SH-SY5Y (cell line): ENCODE data around the gene FAM120A.

Experiments
- GATA2 ChIP-seq: IDR thresholded peaks from 2 replicates; pipeline ENCODE4 v1.6.1; 2011; ENCODE audit warnings: mild to moderate bottlenecking, low read depth, low read length
- GATA3 ChIP-seq: IDR thresholded peaks from 2 replicates; pipeline ENCODE4 v1.6.1; 2011; ENCODE audit warnings: low read depth, mild to moderate bottlenecking, low read length, moderate library complexity

FAM120A gene

DNA sequence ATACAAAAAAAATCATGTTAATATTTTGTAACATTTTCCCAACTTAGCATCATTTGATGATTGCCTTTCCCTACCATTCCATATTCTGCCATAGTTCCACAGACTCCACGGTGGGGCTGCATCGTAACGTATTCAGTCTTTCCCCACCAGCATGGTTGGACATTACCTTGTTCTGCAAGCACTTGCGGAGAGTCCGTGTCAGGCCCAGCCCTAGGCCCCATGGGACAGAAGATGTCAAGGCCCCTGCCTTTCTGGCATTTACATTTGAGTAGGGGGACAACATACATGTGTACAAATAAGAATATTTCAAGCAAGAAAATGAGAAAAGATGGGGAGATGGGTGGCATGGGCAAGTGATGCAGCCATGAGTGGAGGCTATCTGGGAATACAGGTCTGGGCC is 116.7 kb downstream of the FAM120A start:
- TF ChIP-seq GATA2 (no peak), GATA3 (no peak)

GRCh38 chr9:93569621-93570174 is 118.2 kb downstream of the FAM120A start:
- TF ChIP-seq GATA3: no peak
- TF ChIP-seq GATA2: no peak

- TF ChIP-seq GATA3: no peak
- TF ChIP-seq GATA2: no peak
These were observed 120.7 kb downstream of the FAM120A start for GRCh38 chr9:93572221-93572620.

- no peak for TF ChIP-seq GATA3
- TF ChIP-seq GATA2: no peak
These were observed 121.4 kb downstream of the FAM120A start for GRCh38 chr9:93572636-93573515.

DNA sequence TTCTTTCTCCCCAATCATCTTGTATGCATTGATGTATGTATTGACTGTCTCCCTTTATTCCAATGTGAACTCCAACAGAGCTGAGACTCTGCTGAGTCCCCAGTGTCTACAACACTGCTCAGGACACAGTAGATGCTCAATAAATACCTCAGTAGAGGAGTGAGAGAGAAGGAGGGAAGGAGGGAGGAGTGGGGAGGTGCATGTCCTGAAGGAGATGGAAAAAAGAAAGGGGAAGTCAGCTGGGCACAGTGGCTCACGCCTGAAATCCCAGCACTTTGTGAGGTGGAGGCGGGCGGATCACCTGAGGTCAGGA is 122.0 kb downstream of the FAM120A start:
- TF ChIP-seq GATA2 (no peak), GATA3 (no peak)

- TF ChIP-seq GATA3 (no peak), GATA2 (no peak)
These were observed 122.8 kb downstream of the FAM120A start for GRCh38 chr9:93574091-93574899.

DNA sequence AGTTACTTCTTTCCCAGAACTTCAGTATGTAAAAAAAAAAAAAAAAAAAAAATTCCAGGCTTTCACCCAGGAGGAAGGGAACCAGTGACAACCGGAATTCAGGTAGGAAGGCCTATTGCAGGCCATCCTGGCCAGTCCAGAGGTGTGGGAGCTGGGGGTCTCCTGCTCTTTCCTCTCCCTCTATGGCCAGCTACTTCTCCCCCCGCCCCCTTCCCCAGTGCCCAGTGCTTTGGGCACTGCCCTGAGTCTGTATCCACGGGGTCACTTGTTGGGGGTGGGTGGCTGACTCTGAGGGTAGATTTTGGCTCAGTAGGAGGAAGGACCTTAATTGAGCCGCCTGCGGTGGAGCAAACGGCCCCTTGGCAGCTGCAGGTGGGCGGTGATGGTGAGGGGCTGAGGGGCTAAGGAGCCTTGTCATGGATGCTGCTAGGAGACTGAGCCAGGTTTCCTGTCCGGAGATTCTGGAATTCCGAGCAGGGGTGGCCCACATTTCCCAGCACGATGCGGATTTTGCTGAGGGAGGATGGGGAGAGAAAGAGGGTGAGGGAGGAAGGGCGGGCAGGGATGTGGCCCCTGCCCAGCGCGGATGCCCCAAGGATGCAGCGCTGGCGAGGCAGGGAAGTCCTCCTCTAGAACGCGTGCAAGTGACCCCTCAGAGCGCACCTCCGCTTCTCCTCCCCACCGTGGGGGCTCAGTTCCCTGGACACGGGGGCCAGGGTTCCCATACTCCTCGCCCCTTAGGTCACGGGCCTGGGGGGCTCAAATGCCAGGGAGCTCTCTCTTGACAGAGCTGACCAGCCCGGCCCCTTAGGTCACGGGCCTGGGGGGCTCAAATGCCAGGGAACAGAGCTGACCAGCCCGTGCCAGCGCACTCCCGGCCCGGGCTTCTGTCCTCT is 123.7 kb downstream of the FAM120A start:
- TF ChIP-seq GATA2 (no peak), GATA3 (no peak)

DNA sequence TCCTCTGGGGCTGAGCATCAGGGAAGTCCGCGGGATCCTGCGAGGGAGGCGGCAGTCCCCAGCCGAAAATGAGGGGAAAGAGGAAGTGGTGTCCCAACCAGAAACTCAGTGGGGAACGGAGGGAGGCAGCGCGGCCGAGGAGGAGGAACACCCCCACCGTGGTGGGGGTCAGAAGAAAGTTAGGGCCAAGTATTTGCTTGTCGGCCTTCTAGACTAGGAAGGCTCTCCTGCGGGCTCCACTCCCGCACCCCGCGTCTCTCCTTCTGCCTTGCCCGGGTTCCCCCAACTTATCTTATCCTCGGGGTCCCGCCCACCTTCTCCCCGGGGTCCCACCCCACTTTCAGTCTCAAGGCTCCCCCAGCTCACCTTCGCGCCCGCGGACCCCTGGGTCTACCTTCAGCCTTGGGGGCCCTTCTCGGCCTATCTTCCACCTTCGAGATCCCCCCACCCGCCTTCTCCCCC is 124.3 kb downstream of the FAM120A start:
- no peak for TF ChIP-seq GATA3
- TF ChIP-seq GATA2: no peak

- TF ChIP-seq GATA3 (no peak), GATA2 (no peak)
These were observed 125.0 kb downstream of the FAM120A start, which contains the start of gene PHF2 for GRCh38 chr9:93576258-93577077. PHF2 (plus strand) TSS chr9:93576584; CDS start chr9:93576774, 190 bp downstream.

- TF ChIP-seq GATA2: no peak
- TF ChIP-seq GATA3: no peak
These were observed 125.8 kb downstream of the FAM120A start for GRCh38 chr9:93577078-93577974.

DNA sequence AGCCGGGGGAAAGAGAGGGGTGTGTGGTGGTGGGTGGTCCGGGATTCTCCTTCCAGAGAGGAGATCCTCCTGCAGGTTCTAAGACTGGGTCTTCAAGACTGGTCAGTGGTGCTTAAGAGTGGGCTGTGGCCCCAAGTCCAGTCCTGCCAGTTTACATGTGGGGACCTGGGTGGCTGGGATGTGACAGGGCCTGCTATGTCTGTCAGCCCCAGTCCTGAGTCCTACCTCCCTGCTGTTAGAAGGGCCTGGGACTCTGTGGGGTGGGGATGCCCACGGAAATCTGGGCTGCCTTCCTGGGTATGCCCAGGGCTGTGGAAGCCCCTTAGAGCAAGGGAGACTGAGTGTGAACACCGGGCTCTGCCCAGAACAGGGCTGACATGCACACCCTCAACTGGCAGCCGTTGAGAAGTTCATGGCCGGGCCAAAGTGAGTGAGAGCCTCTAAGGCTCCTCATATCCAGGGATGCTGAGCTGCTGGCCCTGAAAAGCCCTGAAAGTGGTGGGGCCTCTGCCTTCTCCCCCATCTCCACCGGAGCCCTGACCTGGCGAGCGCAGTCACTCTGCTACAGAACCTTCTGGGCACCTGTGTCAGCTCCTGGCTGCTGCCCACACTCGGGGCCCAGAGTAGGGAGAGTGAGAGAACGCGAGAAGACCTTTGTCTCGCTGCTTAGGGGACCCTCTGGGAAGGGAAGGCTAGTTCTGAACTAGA is 126.6 kb downstream of the FAM120A start:
- TF ChIP-seq GATA3 (no peak), GATA2 (no peak)
